Coronary artery (tissue), 2 donors: Measurements from ENCODE around the gene STAB2.

Source experiments
- DNase-seq: peaks from one replicate; pipeline ENCODE4 v3.0.0-alpha.2; 2017; ENCODE audit warnings: low spot score
- H3K27ac ChIP-seq, 2 donors: fragments of 200-600 bp; sonication (generic); one replicate each; pipeline ENCODE4 v1.5.1; 2016 to 2019
- H3K4me3 ChIP-seq: fragments of 200-600 bp; sonication (generic); 2 replicates; pipeline ENCODE4 v1.5.1; 2016; ENCODE audit warnings: mild to moderate bottlenecking, moderate library complexity
- CTCF ChIP-seq: fragments of 200-600 bp; sonication (generic); IDR thresholded peaks from one replicate; pipeline ENCODE4 v1.5.1; 2019; ENCODE audit warnings: antibody characterized with exemption

STAB2 gene

GRCh38 chr12:103774977-103775560, 188.0 kb downstream of the STAB2 start:
- TF ChIP-seq CTCF: no peak
- Histone ChIP-seq H3K27ac (no peak overlapping the region), H3K4me3 (no peak overlapping the region)
- DNase-seq: no peak

GRCh38 chr12:103778781-103779180, 191.7 kb downstream of the STAB2 start:
- no peak overlapping the region for H3K27ac ChIP-seq
- no peak for DNase-seq
- TF ChIP-seq CTCF: no peak
- H3K4me3 ChIP-seq: no peak overlapping the region

GRCh38 chr12:103779410-103780092, 192.5 kb downstream of the STAB2 start:
- no peak for DNase-seq
- H3K27ac ChIP-seq: no peak overlapping the region
- TF ChIP-seq CTCF: no peak
- no peak overlapping the region for H3K4me3 ChIP-seq

- Histone ChIP-seq H3K4me3 (no peak overlapping the region), H3K27ac (no peak overlapping the region)
- TF ChIP-seq CTCF: no peak
- DNase-seq: no peak
Observed at GRCh38 chr12:103780093-103780440, 193.0 kb downstream of the STAB2 start.

- DNase-seq: no peak
- Histone ChIP-seq H3K4me3 (no peak overlapping the region), H3K27ac (no peak overlapping the region)
- TF ChIP-seq CTCF: no peak
Observed at GRCh38 chr12:103780992-103781391, 193.9 kb downstream of the STAB2 start.

GRCh38 chr12:103782399-103782798, 195.3 kb downstream of the STAB2 start:
- Histone ChIP-seq H3K4me3 (no peak overlapping the region), H3K27ac (no peak overlapping the region)
- DNase-seq: no peak
- TF ChIP-seq CTCF: no peak
